ENCODE measurements around the gene TYMP.

DNA sequence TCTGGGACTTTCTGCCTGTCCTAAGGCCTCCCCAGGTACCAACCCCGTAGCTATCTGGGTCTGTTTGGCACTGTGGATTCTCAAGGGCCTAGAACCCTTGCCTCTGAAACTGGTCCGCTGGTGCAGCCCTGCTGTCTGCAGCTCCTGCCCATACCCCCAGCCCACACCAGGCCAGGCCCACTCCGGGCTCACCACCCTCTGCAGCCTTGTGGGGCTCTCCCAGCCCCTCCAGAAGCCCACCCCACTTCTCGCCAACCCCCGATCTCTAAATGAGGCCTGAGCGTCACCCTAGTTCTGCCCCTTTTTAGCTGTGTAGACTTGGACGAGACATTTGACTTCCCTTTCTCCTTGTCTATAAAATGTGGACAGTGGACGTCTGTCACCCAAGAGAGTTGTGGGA, 20.6 kb upstream of the TYMP start:
- TF ChIP-seq, protein P1, sequence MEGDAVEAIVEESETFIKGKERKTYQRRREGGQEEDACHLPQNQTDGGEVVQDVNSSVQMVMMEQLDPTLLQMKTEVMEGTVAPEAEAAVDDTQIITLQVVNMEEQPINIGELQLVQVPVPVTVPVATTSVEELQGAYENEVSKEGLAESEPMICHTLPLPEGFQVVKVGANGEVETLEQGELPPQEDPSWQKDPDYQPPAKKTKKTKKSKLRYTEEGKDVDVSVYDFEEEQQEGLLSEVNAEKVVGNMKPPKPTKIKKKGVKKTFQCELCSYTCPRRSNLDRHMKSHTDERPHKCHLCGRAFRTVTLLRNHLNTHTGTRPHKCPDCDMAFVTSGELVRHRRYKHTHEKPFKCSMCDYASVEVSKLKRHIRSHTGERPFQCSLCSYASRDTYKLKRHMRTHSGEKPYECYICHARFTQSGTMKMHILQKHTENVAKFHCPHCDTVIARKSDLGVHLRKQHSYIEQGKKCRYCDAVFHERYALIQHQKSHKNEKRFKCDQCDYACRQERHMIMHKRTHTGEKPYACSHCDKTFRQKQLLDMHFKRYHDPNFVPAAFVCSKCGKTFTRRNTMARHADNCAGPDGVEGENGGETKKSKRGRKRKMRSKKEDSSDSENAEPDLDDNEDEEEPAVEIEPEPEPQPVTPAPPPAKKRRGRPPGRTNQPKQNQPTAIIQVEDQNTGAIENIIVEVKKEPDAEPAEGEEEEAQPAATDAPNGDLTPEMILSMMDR (conservative IDR thresholded peaks at IDR 0.05; ENCODE audit: low read depth, low read length), result no peak
- no peak for TF ChIP-seq EZH2 (IDR thresholded peaks at IDR 0.05; ENCODE audit: borderline replicate concordance, low read depth, low read length, poor library complexity, severe bottlenecking)
